ENCODE measurements around the gene THBD. TPM values are rescaled to one million over a fixed set of nuclear protein-coding genes. Genes with fewer than 3 reads are reported as not detected.

THBD gene
- total RNA-seq, 1 donor from 2014 or later, result 77.6 TPM

DNA sequence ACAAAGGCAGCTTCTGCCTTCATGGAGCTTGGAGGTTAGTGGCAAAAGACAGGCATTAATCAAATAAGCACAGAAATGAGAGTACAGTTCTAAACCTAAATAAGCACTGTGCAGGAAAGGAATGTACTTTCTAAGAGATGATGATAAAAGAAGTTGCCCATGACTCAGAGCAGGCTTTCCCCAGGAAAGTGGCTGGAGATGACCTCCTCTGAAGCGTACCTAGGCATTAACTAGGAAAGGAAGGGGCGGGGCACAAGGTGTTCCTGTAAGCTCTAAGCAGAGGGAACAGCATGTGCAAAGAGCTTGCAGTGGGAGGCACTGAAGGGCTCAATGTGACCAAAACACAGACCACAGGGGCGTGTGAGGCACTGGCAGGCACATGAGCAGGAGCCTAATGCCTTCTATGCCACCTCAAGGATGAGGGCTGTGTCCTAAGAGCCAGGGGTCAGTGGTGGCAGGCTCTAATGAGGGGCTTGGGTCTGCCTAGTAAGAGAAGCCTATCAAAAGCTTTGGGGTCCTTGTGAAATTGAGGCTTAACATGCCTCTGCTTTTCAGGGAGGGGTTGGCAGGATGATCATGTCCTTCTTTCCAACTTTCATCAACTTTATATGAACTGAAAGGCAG is 9.5 kb downstream of the THBD start:
- DNase-seq (no peak), ATAC-seq (no peak)
- Histone ChIP-seq H3K27ac (no peak overlapping the region), H3K4me3 (no peak overlapping the region), H3K4me1 (no peaks in the 10 kb centered on the region), H3K27me3 (ENCODE audit: low read depth) (peaks cover 22% of the 10 kb centered on the region), H3K36me3 (no peaks in the 10 kb centered on the region), H3K9me3 (no peaks in the 10 kb centered on the region)
- intact Hi-C loops (cut with DNase I), result no loop called here
- TF ChIP-seq, protein P1, sequence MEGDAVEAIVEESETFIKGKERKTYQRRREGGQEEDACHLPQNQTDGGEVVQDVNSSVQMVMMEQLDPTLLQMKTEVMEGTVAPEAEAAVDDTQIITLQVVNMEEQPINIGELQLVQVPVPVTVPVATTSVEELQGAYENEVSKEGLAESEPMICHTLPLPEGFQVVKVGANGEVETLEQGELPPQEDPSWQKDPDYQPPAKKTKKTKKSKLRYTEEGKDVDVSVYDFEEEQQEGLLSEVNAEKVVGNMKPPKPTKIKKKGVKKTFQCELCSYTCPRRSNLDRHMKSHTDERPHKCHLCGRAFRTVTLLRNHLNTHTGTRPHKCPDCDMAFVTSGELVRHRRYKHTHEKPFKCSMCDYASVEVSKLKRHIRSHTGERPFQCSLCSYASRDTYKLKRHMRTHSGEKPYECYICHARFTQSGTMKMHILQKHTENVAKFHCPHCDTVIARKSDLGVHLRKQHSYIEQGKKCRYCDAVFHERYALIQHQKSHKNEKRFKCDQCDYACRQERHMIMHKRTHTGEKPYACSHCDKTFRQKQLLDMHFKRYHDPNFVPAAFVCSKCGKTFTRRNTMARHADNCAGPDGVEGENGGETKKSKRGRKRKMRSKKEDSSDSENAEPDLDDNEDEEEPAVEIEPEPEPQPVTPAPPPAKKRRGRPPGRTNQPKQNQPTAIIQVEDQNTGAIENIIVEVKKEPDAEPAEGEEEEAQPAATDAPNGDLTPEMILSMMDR (IDR thresholded peaks at IDR 0.05), result no peak

DNA sequence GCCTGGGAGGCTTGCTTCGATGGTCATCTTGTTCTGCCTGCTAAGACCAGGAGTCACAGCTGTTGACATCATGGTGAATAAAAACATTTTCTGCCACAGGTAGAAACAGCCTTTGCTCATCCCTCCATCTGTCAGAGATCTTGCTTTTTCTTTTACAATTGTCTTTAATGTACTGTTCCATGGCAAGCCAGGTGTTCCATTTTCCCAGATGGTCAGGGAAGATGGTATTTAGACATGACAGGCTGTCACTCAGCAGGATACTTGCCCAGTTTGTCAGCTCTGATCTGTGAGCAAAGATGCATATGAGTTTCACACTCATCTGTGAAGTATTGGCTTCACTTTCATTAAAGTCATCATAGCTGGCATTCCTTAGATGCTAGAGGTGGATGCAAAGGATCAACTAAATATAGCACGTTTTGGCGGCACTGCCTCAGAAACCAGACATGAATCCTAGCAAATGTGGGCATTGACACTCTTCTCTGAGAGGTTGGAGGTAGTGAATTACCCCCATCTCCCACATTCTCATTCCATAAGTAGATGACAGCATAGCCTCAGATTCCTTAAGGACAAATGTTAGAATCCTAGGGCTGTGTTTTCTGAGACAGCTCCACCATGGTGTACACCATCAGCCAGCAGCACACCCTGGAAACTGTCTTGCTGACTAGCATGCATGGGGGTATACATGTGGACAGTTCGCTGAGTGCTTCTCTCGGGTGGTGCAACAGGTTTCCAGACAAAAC is 10.2 kb downstream of the THBD start:
- no peaks in the 10 kb centered on the region for H3K36me3 ChIP-seq
- H3K9me3 ChIP-seq, result no peaks in the 10 kb centered on the region
- DNase-seq, result no peak
- intact Hi-C loops (cut with DNase I), result no loop called here
- TF ChIP-seq, protein P1 (IDR thresholded peaks at IDR 0.05), result no peak
- H3K4me3 ChIP-seq, result no peak overlapping the region
- ATAC-seq, result no peak
- peaks cover 29% of the 10 kb centered on the region for H3K27me3 ChIP-seq (ENCODE audit: low read depth)
- no peak overlapping the region for H3K27ac ChIP-seq
- H3K4me1 ChIP-seq, result no peaks in the 10 kb centered on the region

DNA sequence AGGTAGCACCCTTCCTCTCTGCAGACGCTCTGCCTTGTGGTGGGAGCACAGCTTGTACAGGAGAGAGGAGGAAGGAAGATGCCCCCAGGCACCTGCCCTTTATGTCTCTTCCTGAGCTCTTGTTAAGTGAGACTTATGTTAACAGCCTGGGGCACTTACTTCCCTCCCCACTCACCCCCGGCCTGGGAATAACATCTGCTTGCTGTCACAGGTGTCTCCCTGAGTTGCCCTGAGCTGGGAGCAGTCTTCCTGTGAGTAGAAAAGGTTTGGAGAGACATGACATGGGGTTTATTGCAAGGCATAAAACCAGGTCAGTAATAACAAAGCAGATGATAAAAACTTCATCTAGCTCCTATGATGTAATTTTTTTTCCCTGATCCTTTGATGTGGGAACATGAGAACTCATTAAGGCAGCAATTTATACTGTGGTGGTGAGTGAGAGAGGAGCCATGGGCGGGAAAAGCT is 12.4 kb downstream of the THBD start:
- TF ChIP-seq, protein P1 (IDR thresholded peaks at IDR 0.05), result no peak
- ATAC-seq (no peak), DNase-seq (no peak)
- H3K4me3 ChIP-seq, result no peak overlapping the region
- intact Hi-C loops (cut with DNase I), result no loop called here
- H3K27ac ChIP-seq, result no peak overlapping the region
- H3K9me3 ChIP-seq, result no peaks in the 10 kb centered on the region
- H3K27me3 ChIP-seq (ENCODE audit: low read depth), result peaks cover 31% of the 10 kb centered on the region
- H3K36me3 ChIP-seq, result no peaks in the 10 kb centered on the region
- H3K4me1 ChIP-seq, result no peaks in the 10 kb centered on the region

DNA sequence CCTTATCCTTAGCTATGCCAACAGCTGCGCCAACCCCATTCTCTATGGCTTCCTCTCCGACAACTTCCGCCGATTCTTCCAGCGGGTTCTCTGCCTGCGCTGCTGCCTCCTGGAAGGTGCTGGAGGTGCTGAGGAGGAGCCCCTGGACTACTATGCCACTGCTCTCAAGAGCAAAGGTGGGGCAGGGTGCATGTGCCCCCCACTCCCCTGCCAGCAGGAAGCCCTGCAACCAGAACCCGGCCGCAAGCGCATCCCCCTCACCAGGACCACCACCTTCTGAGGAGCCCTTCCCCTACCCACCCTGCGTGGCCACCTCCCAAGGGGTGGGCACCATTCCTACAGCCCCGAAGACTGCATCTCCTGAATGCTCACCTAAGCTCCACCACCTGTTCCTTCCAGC is 13.1 kb downstream of the THBD start:
- intact Hi-C loops (cut with DNase I), result no loop called here

DNA sequence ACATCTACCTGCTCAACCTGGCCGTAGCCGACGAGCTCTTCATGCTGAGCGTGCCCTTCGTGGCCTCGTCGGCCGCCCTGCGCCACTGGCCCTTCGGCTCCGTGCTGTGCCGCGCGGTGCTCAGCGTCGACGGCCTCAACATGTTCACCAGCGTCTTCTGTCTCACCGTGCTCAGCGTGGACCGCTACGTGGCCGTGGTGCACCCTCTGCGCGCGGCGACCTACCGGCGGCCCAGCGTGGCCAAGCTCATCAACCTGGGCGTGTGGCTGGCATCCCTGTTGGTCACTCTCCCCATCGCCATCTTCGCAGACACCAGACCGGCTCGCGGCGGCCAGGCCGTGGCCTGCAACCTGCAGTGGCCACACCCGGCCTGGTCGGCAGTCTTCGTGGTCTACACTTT is 13.7 kb downstream of the THBD start:
- intact Hi-C loops (cut with DNase I), result no loop called here
- H3K4me3 ChIP-seq, result peak overlapping the region; percentile 17
- H3K27ac ChIP-seq, result no peak overlapping the region
- H3K9me3 ChIP-seq, result no peaks in the 10 kb centered on the region
- peaks cover 31% of the 10 kb centered on the region for H3K27me3 ChIP-seq (ENCODE audit: low read depth)
- no peaks in the 10 kb centered on the region for H3K4me1 ChIP-seq
- TF ChIP-seq, protein P1 (IDR thresholded peaks at IDR 0.05), result no peak
- ATAC-seq (no peak), DNase-seq (no peak)
- H3K36me3 ChIP-seq, result no peaks in the 10 kb centered on the region

More for the DNA sequence above, 13.1 kb downstream of the THBD start:
- DNase-seq (no peak), ATAC-seq (no peak)
- H3K4me3 ChIP-seq, result no peak overlapping the region
- H3K36me3 ChIP-seq, result no peaks in the 10 kb centered on the region
- H3K27ac ChIP-seq, result no peak overlapping the region
- no peaks in the 10 kb centered on the region for H3K4me1 ChIP-seq
- TF ChIP-seq, protein P1 (IDR thresholded peaks at IDR 0.05), result no peak
- no peaks in the 10 kb centered on the region for H3K9me3 ChIP-seq
- peaks cover 31% of the 10 kb centered on the region for H3K27me3 ChIP-seq (ENCODE audit: low read depth)

All from lower lobe of right lung (tissue), 2 donors.